NCI-H1694 (cell line): ENCODE measurements around the gene NRG3.

Source experiments
- DNase-seq: peaks from one replicate; lab custom pipeline; 2025; lab: John Stamatoyannopoulos, UW

The NRG3 gene

DNA sequence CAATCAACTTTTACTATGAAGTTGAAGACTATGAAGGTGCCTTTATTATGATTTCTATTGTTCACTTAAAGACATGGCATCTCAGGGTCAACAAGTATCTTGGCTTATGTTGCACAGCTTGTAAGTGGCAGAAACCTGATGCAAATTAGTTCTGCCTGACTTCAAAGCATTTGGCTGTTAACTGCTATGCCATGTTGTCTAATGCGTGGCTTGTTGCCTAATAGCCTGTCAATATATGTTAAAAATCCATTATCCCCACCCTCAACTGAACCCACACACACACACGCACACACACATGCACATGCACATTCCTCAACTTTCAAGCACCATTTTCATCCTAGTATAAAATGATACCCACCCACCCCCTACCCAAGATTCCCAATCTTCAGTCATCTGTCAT, 217.1 kb downstream of the NRG3 start:
- no peak for DNase-seq

DNA sequence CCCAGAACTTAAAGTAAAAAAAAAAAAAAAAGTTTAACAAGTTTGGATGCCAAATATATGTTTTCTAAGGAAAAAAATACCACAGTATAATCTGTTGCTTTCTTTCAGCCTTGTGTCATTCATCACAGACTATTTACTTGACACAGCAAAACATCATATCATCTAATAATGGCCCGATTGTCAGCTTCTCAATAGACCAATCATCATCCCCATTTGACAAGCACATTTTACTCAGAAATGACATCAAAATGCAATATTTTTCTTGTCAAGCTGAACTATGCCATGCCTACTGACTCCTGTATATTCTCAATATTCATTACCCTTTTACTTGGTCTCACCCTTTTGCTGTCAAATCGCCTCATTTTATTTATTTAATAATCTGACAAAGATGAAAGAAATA, 249.7 kb downstream of the NRG3 start:
- no peak for DNase-seq

DNA sequence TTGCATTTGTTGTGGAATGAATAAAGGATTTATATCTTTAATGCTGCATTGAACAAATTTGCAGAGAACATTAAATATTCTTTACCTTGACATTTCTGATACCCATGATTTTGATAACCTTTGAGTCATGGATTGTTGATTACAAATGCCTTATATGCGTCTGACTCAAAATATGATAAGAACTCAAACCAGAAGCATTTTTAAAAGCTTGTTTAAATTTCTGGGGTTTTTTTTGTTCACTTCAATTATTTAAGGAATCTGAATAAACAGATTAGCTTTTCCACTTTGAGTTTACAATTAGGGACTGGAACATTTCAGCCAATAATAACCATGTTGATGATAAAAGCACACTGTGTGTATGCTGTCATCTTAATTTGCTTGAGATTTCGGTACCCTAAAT, 253.5 kb downstream of the NRG3 start:
- no peak for DNase-seq

DNA sequence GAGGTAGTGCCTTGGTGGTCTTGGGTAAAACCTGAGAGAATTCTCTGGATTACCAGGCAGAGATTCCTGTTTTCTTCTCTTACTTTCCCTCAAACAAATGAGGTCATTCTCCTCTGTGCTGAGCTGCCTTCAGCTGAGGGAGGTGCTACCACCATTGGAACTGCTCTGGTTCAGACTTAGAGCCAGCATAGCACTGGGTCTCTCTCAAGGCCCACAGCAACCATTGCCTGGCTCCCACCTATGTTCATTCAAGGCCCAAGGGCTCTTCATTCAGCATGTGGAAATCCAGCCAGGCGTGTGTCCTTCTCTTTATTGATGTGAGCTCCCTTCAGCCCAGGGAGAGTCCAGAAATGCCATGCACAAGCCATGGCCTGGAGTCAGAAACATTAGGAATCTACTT, 261.1 kb downstream of the NRG3 start:
- DNase-seq = no peak

DNA sequence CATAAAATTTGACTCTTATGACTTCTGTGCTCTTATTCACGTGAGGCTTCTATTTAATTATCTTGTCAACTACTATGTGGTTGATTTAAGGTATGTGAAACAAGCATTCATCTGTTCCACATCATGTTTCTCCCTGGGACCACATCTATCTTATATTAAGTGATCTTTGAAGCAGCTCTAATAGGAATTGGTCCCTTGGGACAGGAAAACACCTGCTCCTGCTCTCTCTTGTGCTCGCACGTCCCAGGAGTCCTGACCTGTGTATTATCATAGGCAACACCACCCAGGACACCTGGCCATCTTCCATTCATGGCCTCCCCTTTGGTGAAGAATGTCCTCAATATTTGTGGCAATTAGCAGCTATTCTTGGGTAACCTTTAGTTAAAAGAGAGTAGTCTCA, 269.2 kb downstream of the NRG3 start:
- no peak for DNase-seq

DNA sequence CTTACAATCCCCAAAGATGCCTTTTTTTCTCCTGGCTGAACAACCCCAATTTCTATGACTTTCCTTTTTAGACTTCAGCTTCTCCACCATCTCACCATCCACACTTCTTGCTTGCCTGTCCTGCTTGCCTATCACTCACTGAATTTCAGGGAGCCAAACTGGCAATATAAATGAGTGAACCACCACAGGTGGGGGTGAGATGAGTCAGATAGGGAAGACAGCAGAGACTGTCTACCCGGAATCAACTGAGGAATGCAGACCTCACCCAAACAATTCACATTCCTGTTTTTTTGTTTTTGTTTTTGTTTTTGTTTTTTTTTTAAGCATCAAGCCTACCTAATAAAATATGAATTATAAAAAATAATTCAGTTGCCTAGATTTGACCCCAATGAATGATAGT, 273.8 kb downstream of the NRG3 start:
- no peak for DNase-seq

DNA sequence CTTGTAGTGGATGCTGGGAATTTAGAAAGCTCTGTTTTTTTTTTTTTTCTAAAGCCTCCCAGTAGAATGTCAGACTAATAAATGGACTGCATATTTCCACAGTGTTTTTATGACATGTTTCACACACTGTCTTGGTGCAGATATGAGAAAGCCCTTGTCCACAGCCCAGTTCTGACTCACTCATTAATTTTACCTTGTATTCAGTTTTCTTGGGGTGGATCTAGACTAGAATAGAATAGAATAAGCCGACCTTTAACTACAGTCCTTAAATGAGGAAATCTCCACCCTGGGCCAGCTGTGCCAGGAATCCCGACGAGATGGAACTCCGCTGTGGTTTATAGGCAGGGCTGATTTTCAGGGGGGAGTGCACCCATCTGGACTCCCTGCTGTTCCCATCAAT, 274.7 kb downstream of the NRG3 start:
- no peak for DNase-seq

DNA sequence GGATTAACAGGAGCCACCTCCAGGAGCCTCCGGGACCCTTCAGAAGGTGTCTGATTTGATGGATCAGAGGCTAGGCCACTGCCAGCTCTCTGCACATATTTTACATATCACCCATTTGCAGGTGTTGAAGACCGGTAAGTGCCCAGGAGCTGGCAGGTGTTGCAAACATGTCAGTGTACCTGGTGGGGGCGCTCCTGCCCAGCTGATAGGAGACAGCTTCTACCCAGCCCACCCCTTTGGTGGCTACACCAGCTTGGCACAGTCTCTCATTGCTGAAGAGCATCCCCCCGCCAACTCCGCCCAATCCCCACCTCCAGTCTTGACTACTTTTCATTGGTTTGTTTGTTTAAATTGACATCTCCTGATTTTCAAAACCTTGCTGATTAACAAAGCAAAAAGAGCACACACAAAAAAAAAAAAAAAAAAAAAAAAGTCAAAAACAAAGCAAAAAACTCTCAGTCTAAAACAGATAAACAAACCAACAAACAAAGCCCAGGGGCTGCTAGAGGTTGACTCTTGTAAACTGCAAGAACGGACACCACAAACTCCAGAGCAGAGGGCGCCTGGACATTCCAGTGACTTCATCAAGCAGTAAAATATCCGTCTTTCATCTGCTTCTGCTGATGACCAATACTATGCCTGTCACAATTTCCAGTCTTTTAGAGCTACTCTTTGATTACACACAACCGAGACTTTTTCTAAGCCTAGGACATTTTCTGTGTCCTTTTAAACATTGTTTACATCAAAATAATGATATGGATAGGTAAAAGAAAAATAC, 275.3 kb downstream of the NRG3 start:
- DNase-seq = peak; percentile 21

DNA sequence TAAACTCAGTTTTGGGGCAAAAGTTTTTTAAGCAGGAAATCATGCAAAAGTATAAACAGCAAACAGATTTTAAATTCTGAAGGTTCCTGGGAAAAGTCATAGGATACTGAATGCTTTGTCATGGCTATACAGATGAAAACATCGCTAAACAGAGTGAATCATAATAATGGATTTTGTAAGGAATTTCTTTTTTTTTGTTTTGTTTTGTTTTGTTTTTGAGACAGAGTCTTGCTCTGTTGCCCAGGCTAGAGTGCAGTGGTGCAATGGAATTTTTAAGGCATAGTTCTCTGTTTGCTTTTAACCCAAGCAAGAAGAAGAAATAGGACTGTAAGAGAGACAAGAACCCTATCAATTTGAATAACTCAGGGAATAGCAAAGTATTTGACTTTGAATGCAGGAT, 285.3 kb downstream of the NRG3 start:
- DNase-seq = no peak

DNA sequence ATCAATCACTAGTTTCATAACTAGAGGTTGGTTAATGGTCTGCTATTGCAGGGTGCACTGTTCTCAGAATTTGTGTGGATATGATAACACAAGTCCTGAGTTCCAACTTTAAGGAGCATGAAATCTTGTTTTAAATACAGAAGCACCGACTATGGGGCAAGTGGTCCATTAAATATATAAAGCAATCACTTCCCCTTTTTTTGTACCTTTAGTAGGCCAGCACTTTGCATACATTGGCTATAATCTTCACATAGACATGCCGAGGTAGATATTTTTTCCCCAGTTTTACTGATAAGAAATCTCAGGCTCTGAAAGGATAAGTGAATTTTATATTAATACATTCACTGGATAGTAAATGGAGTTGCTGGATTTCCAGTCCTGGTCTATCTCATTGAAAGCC, 286.3 kb downstream of the NRG3 start:
- DNase-seq = no peak

DNA sequence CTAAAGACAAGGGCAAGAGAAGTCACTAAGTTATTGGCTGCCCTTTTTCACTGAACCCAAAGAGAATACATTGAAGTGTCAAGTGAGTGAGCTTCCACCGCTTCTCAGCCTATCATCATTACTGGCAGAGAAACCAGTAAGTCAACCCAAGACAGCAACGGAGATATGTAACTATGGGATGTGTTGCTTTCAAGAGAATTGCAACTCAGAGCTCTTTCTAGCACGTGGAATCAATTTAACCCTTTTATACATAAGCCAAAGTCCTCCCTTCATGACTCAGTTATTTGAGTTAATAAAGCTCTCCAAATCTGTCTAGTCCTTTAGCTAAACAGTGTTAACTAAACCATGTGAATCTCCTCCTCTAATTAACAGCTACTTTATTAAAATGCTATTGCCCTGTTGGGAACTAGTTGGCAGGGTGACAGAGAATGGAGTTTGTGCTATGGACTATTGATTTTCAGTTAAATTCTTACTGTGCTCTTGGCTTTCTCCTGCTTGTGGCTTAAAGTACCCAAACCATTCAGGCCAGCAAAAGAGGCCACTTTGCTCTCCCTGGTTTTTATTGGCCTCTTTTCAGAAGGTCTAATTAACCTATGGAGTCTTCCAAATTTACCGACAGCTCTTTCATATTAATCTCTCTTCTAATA, 287.7 kb downstream of the NRG3 start:
- DNase-seq = no peak

DNA sequence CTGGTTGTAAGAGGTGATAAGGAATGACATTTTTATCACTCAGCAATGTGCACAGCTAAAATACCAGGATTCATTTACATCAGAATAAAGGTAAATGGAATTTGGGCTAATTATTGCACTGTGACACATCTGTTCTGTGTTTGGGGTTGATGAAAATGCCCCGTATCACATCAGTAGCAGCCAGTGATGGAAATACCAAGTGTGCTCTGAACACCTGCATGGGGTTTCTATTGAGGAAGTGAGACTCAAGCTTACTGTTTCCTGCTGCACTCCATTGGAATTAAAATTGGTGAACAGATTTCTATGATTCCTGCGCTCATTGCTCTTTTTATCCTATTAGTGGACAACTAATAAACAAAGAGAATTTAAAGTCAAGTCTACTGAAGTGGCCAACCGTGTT, 296.9 kb downstream of the NRG3 start:
- no peak for DNase-seq

DNA sequence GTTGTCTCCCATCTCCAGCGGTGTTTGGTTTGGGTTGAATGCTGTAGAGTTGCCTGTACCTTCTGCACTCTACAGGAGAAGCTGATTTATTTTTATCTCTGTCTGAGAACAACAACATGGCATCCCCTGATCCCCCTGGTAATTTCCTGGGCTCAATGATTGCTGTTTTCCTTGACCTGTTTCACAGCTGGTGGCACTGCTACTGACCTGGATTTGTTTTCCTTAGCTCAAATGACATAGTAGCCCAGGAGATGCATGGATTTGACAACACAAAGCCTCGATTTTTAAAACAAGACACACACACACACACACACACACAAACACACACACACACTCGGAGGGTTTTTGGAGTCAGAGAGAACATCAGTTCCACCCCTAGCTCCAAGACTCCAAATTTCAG, 301.6 kb downstream of the NRG3 start:
- no peak for DNase-seq

DNA sequence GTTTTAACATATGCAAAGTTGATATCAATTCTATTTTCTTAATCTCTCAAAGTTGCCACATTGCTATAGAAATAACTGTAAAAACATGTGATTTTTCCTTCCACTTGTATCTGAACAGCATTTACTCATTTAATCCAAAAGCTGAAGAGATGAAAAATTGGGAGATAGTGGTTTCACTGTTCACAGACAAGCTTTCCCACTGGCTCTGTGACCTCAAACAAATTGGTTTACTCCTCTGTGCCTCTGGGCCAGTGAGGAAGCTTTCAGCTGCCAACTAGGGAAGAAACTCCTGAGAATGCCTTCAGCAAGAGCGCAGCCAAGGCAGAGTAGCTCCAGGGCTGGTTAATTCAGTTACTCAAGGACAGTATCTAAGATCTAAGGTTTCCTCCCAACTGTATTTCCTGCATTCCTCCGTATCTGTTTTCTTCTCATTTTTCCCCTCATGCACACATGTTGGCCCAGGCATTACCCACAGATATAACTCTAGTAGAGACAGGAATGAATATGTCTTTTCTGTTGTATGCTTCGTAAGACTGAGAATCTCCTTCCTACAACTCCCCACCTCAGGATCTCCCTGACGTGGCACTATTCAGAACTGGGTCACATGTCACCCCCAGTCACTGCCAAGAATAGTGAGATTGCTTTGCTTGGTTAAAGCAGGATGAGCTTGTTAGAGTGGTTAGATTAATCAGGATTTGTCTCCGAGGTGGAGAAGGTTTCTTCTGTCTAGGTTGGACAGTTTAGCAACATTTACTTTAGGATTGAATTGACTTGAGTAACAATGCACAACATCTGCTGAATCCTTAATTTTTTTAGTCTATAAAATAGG, 315.7 kb downstream of the NRG3 start:
- DNase-seq = no peak

DNA sequence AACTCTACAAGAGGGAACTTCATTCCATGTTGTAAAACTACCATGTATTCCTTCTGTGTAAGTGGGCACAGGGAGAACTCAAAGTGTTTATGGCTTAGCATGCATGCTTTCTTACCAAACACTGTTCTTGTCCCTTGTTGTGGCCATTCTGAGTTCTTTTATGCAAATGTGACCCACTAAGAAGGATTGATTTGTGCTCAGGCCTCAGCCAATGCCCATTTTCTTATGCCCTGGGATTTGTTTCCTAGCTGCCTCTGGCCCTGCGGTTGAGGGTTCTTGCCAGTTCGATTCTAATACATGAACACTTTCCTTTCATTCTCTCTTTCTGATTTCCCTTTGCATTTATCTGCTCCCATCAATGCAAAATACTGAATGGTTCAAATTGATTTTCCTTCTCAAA, 316.7 kb downstream of the NRG3 start:
- DNase-seq = no peak

DNA sequence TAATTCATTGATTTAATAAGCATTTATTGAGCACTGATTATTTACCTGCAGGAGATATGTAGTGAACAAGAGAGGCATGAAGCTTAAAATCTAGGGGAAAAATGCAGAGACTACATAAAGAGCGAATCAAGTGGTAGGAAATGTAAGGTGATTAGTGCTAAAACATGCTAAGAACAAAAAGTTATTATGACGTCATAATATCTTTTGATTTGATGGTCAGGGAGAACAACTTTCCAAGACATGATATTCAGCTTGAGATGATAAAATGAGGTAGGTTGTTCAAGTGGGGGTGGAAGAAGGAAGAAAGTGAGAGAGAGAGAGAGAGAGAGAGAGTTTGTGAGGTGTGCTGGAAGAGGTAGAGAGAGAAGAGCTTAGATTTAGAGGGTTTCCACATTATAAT, 317.7 kb downstream of the NRG3 start:
- no peak for DNase-seq

DNA sequence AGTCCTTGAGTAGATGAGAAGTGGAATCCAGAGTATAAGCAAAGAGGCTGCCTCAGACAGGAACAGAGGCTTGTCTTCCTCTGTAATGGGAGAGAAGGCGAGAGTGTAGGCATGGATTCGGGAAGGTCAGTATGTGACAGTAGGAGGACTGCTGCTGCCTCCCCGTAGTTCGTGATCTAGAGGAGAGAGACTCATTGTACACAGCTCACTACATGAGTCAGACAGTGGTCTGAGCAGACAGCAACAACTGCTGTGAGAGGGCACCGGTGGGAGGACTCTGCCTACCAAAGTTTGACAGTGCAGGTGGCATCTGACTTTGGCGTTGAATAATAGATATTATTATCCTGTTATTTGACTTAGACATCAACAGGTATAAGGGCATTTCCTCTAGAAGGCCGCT, 319.4 kb downstream of the NRG3 start:
- DNase-seq = no peak

DNA sequence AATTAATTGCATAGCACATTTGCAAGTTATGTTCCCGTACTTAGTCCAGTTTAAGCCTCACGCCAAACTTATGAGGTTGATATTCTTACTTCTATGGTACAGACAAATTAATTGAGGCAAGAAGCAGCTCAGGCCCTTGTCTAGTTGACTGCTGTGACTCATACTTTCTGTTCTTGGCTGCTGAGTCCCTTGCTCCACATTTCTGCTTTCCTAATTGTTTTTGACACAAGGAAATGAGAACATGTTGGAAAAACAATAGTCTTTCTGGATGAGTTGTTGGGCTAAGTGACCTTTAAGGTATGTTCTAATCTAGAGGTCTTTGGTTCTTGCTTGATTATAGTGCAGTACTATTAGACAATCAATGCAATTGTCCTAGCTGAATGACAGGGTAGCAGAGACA, 331.8 kb downstream of the NRG3 start:
- DNase-seq = no peak

DNA sequence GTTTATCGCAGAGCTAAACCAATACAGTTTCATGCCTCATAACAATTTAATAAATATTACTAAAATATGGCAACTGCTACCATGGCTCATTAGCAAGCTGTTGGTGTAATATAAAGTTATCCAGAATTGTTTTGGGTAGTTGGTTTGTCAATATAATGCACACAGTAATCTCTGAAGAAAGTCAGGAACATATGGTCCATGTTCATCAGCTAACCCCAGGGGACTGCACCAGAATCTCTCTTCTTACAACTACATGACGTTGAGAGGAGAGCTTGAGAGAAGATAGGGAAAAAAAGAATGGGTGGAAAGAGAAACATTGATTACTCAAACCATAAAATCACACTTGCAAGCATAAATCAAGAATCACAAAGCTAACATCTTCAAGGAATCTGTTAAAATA, 333.7 kb downstream of the NRG3 start:
- peak; percentile 18 for DNase-seq

DNA sequence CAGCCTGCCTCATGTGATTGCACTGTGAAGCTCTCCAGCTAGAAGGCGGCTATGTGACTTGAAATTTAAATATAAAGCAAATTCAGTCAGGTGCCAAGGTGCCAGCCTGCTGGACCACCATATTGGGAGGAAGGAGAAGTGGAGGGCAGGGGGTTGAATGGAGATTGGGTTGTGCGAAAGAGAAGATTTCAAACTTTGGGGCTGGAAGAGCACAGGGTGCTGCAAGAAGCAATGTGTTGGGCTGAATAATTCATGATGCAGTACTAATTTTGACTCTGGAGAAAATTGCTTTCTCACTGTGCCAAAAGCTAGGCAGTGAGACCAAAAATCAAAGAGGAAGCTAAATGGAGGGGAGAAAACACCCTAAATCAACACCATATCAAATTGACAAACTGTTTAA, 335.3 kb downstream of the NRG3 start:
- DNase-seq = no peak

DNA sequence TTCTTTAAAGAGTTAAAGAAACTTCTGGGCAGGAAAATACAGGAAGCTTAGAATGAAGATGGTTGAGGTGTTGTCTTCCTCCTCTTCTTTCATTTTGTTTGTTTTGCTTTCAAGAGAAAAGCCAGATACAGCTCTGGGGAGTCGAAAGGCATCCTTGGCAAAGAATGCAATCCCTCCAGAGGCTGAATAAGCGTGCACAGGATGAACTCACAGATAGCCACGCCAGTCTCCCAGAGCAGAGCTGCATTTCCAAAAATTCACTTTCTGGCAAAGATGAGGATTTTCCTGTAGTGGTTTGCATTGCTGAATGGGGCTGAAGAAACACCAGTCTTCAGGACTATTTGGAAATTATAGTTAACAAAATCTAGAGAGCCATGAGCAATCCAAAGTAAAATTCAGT, 336.4 kb downstream of the NRG3 start:
- DNase-seq = no peak

DNA sequence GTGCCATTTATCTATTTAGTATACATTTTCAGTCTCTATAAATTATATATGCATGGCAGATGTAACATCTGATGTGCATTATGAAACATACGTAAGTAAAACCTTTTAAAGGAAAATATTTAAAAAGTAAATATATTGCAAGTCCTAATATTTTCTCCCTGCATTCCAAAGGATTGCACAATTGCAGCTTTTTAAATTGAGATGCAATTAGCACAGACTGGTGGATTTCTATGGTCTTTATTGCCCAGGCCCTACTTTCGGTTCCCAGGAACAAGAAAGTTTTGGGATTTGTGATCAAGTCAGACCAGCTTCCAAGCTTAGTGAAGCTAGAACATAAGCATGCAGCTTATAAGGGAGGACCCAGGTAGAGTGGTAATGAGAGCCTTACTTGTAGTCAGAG, 337.8 kb downstream of the NRG3 start:
- DNase-seq = no peak

DNA sequence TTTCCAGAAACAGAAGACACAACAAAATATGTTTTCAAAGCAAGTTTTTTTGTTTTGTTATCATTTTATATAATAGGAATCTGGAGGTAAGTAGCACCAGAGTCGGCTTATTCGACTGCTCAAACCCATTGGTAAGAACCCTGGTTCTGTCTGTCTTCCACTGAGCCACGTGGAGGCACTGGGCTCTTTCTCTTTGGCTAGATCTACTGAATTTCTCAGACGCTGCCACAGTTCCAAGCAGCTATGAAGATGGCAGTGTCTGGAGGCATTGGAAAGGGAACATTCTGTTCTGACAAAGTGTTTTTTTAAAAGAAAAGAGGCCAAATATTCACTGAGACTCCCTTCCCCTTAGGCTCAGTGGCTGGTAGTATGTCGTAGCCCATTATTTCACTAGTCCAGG, 338.8 kb downstream of the NRG3 start:
- no peak for DNase-seq
